NCI-H446 treated with DMSO at 0.1 percent for 48 hours (cell line): ENCODE results near the gene TPRA1.
"Not testable (repeated sequence)": the region's sequence is repeated elsewhere in the genome, so short reads cannot be mapped to it uniquely, and the experiment has no call there.

ENCODE experiments used
- DNase-seq: peaks from one replicate; lab custom pipeline; 2025; lab: John Stamatoyannopoulos, UW

TPRA1 gene

GRCh38 chr3:127536830-127537812, 53.4 kb downstream of the TPRA1 start:
- no peak for DNase-seq

GRCh38 chr3:127535901-127536829, 54.4 kb downstream of the TPRA1 start:
- no peak for DNase-seq

- DNase-seq, result no peak
Observed at GRCh38 chr3:127535106-127535785, 55.3 kb downstream of the TPRA1 start.

GRCh38 chr3:127534564-127534963, 56.0 kb downstream of the TPRA1 start:
- no peak for DNase-seq

- no peak for DNase-seq
Observed at GRCh38 chr3:127534161-127534451, 56.4 kb downstream of the TPRA1 start.

GRCh38 chr3:127532561-127533203, 57.9 kb downstream of the TPRA1 start:
- DNase-seq, result no peak

- no peak for DNase-seq
Observed at GRCh38 chr3:127531821-127532220, 58.7 kb downstream of the TPRA1 start.

GRCh38 chr3:127530863-127531262, 59.7 kb downstream of the TPRA1 start:
- not testable (repeated sequence) for DNase-seq

- no peak for DNase-seq
Observed at GRCh38 chr3:127529346-127530188, 61.0 kb downstream of the TPRA1 start.

GRCh38 chr3:127525373-127525772, 65.2 kb downstream of the TPRA1 start:
- no peak for DNase-seq

- DNase-seq, result no peak
Observed at GRCh38 chr3:127524296-127524896, 66.1 kb downstream of the TPRA1 start.
